Adrenal gland (tissue), 12 donors: Measurements from ENCODE around the gene KCND2. TPM values are rescaled to one million over a fixed set of nuclear protein-coding genes. Genes with fewer than 3 reads are reported as not detected.

Experiments
- DNase-seq, 7 donors: peaks; one replicate each; pipeline ENCODE4 v3.0.0-alpha.2; 2019 to 2020
- H3K27ac ChIP-seq, 5 donors: fragments of 200-600 bp; sonication (generic) in 4 of 5; 1 replicate in 3 of 5; 2 replicates in 2 of 5; pipeline versions ENCODE4 v1.5.1 to v1.8.0; 2016 to 2020; ENCODE audit warnings: mild to moderate bottlenecking in 1 of 5
- H3K27me3 ChIP-seq: fragments of 200-600 bp; 2 replicates; pipeline ENCODE4 v1.8.0; 2021
- H3K36me3 ChIP-seq, 2 donors: fragments of 200-600 bp; replicated peaks in 1 of 2; 1 replicate in 1 of 2; 2 replicates in 1 of 2; pipeline versions ENCODE4 v1.5.1 to v1.8.0; 2018 to 2022
- H3K4me1 ChIP-seq, 2 donors: fragments of 200-600 bp; replicated peaks in 1 of 2; 1 replicate in 1 of 2; 2 replicates in 1 of 2; pipeline versions ENCODE4 v1.5.1 to v1.8.0; 2018 to 2021
- H3K4me3 ChIP-seq, 4 donors: fragments of 200-600 bp; sonication (generic) in 3 of 4; one replicate each; pipeline ENCODE4 v1.5.1; 2016 to 2018
- H3K9me3 ChIP-seq, 3 donors: fragments of 200-600 bp; sonication (generic) in 1 of 3; replicated peaks in 1 of 3; 1 replicate in 2 of 3; 2 replicates in 1 of 3; pipeline versions ENCODE4 v1.5.1 to v1.8.0; 2016 to 2021
- POLR2A ChIP-seq, 2 donors: fragments of 450-650 bp; IDR thresholded peaks; one replicate each; pipeline ENCODE4 v1.6.1; 2017; ENCODE audit warnings: antibody characterized with exemption in 2 of 2, mild to moderate bottlenecking in 2 of 2, moderate library complexity in 1 of 2
- WGBS, 4 donors: extraction: QIAGEN DNeasy Blood & Tissue Kit in 2 of 4; methylation state at CpG; one replicate each; pipeline versions ENCODE4 v1.1.5 to v1.1.7; 2013 to 2017; 5-methylcytosine and 5-hydroxymethylcytosine counted together
- intact Hi-C, 2 donors: fragments of 100-400 bp; cut with DNase I; formaldehyde crosslinking; loops; one replicate each; pipeline versions ENCODE4 v1.14.1 to v1.15.0; 2022 to 2023
- polyA plus RNA-seq, 3 donors: library from polyadenylated mRNA; stranded (reverse); fragments of 200-250 nt in 2 of 3; fragments of 350-450 nt in 1 of 3; fragmentation: Illumina TruSeq in 1 of 3; extraction: RNeasy Lipid Tissue Mini Kit (QIAGEN cat#74804) in 1 of 3; gene quantifications; one replicate each; pipeline ENCODE4 v1.2.3, GENCODE V29; 2013 to 2014
- total RNA-seq, 9 donors: library from RNA; depleted of rRNA in 4 of 9; stranded (reverse); fragments of >200 nt in 4 of 9; fragments of 120-200 nt in 1 of 9; fragmentation: NEBNext Ultra II Directional in 1 of 9; extraction: Animal tissue kit (Norgen Biotek cat#: 25700) in 1 of 9; gene quantifications; one replicate each; pipeline versions ENCODE4 v1.1.0 to v1.2.4, GENCODE V29; 2013 to 2023
- TF ChIP-seq, protein P1 (sequence below), 6 experiments: fragments of 450-650 bp in 4 of 6; fragments of 200-600 bp in 2 of 6; sonication (generic) in 1 of 6; IDR thresholded peaks; 1 replicate in 5 of 6; 2 replicates in 1 of 6; pipeline versions ENCODE4 v1.5.1 to v1.8.0; 2016 to 2021; ENCODE audit warnings: antibody characterized with exemption in 6 of 6, mild to moderate bottlenecking in 2 of 6, moderate library complexity in 1 of 6
- donor health status: healthy with polysubstance abuse.
- donor health status: Bipolar disorder and iron deficiency.
- donor health status: DM: yes; HTN: yes; CAD: no.
- donor health status: DM: no; HTN: no; CAD: no.
- donor health status: DM: no; HTN: no; CAD: no.
- donor health status: DM: yes; HTN: yes; CAD: no.

The KCND2 gene
- total and polyA plus RNA-seq, 12 donors, result 0.24 to 3.0 (median 0.81) TPM

DNA sequence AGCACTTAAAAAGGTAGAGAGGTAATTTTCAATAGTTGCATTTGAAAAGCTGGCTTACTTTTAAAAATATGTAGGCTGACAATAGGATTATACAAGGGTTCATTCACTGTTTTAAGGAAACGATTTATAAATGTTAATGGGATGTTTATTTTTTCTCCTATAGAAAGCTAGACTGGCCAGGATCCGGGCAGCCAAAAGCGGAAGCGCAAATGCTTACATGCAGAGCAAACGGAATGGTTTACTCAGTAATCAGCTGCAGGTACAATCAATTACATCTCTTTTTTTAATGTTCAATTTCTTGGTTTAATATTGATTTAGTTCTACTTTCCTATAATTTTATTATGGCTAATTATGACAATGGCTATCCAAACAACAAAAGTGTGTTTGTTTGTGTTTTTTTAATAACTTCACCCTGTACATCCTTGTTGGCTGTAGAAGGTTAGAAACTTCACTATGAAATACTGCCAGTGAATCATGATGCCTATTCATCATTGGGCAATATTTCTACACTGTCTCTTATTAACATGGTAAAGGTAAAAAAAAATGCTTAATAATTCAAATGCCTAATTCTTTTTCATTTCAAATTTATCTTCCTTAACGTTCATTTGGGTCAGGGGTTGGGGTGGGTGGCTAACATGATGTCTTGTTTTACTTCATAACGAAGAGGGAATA, 468.5 kb downstream of the KCND2 start:
- 69 to 75% (median 70%) methylated on average over 7 of the region's 7 CpGs for WGBS, 4 donors
- Histone ChIP-seq H3K9me3 (no peaks in the 10 kb centered on the region), H3K27me3 (no peaks in the 10 kb centered on the region), H3K36me3 (no peaks in the 10 kb centered on the region), H3K4me1 (no peaks in the 10 kb centered on the region), H3K4me3 (no peak overlapping the region), H3K27ac (no peak overlapping the region)
- TF ChIP-seq, protein P1, sequence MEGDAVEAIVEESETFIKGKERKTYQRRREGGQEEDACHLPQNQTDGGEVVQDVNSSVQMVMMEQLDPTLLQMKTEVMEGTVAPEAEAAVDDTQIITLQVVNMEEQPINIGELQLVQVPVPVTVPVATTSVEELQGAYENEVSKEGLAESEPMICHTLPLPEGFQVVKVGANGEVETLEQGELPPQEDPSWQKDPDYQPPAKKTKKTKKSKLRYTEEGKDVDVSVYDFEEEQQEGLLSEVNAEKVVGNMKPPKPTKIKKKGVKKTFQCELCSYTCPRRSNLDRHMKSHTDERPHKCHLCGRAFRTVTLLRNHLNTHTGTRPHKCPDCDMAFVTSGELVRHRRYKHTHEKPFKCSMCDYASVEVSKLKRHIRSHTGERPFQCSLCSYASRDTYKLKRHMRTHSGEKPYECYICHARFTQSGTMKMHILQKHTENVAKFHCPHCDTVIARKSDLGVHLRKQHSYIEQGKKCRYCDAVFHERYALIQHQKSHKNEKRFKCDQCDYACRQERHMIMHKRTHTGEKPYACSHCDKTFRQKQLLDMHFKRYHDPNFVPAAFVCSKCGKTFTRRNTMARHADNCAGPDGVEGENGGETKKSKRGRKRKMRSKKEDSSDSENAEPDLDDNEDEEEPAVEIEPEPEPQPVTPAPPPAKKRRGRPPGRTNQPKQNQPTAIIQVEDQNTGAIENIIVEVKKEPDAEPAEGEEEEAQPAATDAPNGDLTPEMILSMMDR (IDR thresholded peaks at IDR 0.05), result no peak
- intact Hi-C loops, result no loop called here
- no peak for DNase-seq

DNA sequence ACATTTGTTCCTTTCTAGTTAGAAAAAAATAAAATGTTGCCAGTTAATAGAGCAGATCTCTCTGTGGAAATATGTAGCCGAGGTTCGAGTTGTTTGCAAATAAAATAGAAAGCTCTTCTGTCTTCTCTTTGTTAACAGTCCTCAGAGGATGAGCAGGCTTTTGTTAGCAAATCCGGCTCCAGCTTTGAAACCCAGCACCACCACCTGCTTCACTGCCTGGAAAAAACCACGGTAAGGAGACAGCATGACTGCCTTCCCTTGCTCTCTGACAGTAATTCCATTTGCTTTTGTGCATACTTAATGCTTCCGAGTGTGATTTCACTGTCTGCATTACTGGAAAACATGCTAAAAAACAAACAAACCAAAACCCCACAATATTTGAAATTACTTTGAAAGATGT, 469.4 kb downstream of the KCND2 start:
- Histone ChIP-seq H3K9me3 (no peaks in the 10 kb centered on the region), H3K4me1 (no peaks in the 10 kb centered on the region), H3K27ac (no peak overlapping the region), H3K36me3 (no peaks in the 10 kb centered on the region), H3K4me3 (no peak overlapping the region), H3K27me3 (no peaks in the 10 kb centered on the region)
- intact Hi-C loops, result no loop called here
- TF ChIP-seq POLR2A (IDR thresholded peaks at IDR 0.05), result no peak
- TF ChIP-seq, protein P1 (IDR thresholded peaks at IDR 0.05), result no peak
- DNase-seq, result no peak
- WGBS, 4 donors, result 55 to 64% (median 57%) methylated on average over 5 of the region's 5 CpGs

DNA sequence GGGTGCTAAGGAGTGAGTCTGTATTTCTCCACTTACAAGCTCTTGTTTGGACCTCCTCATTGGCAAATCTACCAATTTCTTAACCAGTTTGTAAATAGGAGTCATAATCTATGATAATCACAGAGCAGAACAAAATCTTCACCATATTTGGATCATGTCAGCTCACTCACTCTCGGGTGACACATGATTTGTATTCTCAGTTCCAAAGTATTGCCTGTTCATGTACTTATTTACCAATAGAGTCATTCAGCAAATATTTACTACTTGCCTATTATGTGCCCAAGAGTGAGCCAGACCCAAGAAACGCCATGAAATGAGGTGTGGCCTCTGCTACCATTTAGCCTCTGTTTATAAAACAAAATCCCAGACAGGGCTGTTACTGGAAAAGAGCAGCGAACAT, 470.2 kb downstream of the KCND2 start:
- intact Hi-C loops, result no loop called here
- no peaks in the 10 kb centered on the region for H3K4me1 ChIP-seq
- no peak overlapping the region for H3K4me3 ChIP-seq
- H3K36me3 ChIP-seq, result no peaks in the 10 kb centered on the region
- no peak for TF ChIP-seq POLR2A (IDR thresholded peaks at IDR 0.05)
- TF ChIP-seq, protein P1 (IDR thresholded peaks at IDR 0.05), result no peak
- no peak for DNase-seq
- no peaks in the 10 kb centered on the region for H3K9me3 ChIP-seq
- no peak overlapping the region for H3K27ac ChIP-seq
- WGBS, 4 donors, result 73 to 86% (median 84%) methylated on average over 3 of the region's 3 CpGs
- no peaks in the 10 kb centered on the region for H3K27me3 ChIP-seq

DNA sequence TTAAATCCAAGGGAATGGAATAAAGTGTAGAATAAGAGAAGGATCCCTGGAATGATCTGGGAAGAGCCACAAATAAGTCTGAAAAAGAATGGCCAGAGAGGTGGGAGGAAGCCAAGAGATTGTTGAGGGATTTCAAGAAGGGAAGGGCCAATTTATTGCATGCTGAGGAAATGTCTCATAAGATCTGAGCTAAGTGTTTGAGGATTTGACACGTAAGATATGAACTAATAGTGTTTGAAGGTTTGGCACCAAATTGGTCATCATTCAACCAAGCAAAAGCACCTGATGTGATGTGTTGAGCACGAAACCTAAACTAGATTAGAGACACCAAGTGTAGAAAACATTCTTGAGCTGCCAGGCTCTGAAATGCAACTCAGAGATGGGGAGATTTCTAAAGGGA, 487.1 kb downstream of the KCND2 start:
- Histone ChIP-seq H3K4me1 (no peaks in the 10 kb centered on the region), H3K9me3 (no peaks in the 10 kb centered on the region), H3K27me3 (no peaks in the 10 kb centered on the region), H3K4me3 (no peak overlapping the region), H3K27ac (no peak overlapping the region), H3K36me3 (no peaks in the 10 kb centered on the region)
- 71 to 81% (median 75%) methylated on average over 2 of the region's 2 CpGs for WGBS, 4 donors
- no peak for DNase-seq
- TF ChIP-seq POLR2A (IDR thresholded peaks at IDR 0.05), result no peak
- TF ChIP-seq, protein P1 (IDR thresholded peaks at IDR 0.05), result no peak
- intact Hi-C loops, result no loop called here
